ENCODE results near the gene METTL16.

DNA sequence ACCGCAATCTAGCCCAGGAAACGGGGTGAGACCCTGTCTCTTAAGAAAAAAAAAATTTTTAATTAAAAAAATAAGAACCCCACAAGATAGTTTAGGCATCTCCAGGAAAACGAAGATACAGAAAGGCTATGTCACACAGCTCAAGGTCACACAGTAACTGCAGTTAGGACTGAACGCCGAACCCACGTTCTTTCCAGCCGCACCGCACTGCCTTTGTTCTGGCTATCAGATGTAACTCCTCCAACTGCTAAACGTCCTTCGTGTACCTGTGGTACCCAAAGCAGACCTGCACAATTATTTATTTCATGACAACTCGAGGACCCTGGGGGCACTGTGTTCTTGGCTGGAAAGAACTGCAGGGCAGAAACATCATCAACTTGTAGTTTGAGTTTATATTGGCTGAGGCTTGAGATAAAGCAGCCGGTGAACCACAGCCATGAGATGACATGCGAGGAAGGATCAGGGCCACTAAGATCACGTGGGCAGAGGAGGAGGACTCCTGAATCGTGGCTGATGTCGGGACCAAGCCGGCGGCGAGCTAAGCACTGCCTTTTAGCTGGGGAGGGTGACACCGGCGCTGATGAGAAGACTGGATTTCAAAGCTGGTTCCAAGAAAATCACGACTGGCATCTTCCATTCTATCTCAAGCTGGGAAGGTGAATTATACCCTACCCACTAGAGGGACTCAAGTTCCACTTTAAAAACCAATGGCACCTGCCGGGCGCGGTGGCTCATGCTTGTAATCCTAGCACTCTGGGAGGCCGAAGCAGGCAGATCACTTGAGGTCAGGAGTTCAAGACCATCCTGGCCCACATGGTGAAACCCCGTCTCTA lies 90.2 kb downstream of the METTL16 start:
- TF ChIP-seq, protein P1, sequence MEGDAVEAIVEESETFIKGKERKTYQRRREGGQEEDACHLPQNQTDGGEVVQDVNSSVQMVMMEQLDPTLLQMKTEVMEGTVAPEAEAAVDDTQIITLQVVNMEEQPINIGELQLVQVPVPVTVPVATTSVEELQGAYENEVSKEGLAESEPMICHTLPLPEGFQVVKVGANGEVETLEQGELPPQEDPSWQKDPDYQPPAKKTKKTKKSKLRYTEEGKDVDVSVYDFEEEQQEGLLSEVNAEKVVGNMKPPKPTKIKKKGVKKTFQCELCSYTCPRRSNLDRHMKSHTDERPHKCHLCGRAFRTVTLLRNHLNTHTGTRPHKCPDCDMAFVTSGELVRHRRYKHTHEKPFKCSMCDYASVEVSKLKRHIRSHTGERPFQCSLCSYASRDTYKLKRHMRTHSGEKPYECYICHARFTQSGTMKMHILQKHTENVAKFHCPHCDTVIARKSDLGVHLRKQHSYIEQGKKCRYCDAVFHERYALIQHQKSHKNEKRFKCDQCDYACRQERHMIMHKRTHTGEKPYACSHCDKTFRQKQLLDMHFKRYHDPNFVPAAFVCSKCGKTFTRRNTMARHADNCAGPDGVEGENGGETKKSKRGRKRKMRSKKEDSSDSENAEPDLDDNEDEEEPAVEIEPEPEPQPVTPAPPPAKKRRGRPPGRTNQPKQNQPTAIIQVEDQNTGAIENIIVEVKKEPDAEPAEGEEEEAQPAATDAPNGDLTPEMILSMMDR (IDR thresholded peaks at IDR 0.05) = peak in 4 of 7 experiments; percentile 43 to 52 (median 45)
- TF ChIP-seq POLR2A (IDR thresholded peaks at IDR 0.05) = no peak
